GM19099 (cell line): Measurements from ENCODE around the gene RAMACL.

Source experiments
- POLR2A ChIP-seq: IDR thresholded peaks from 3 replicates; pipeline ENCODE4 v1.6.1; 2011; ENCODE audit warnings: low read depth; ENCODE audit not compliant: insufficient read length; ENCODE audit errors: extremely low read depth

Gene RAMACL

GRCh38 chr6:166543603-166544295, 42.7 kb downstream of the RAMACL start:
- TF ChIP-seq POLR2A: no peak

- TF ChIP-seq POLR2A: no peak
Measured at GRCh38 chr6:166542580-166542912, 43.9 kb downstream of the RAMACL start.

GRCh38 chr6:166541876-166542579, 44.5 kb downstream of the RAMACL start:
- TF ChIP-seq POLR2A: no peak

GRCh38 chr6:166541366-166541765, 45.1 kb downstream of the RAMACL start:
- TF ChIP-seq POLR2A: no peak

GRCh38 chr6:166540631-166541331, 45.7 kb downstream of the RAMACL start:
- TF ChIP-seq POLR2A: no peak

GRCh38 chr6:166539543-166539942, 46.9 kb downstream of the RAMACL start:
- no peak for TF ChIP-seq POLR2A

GRCh38 chr6:166538297-166539010, 48.0 kb downstream of the RAMACL start:
- no peak for TF ChIP-seq POLR2A

- no peak for TF ChIP-seq POLR2A
Measured at GRCh38 chr6:166534658-166535406, 51.6 kb downstream of the RAMACL start.

GRCh38 chr6:166533205-166533824, 53.2 kb downstream of the RAMACL start:
- TF ChIP-seq POLR2A: no peak
